GM21786 (cell line): ENCODE data around the gene AZIN2.
"Not testable (repeated sequence)": the region's sequence is repeated elsewhere in the genome, so short reads cannot be mapped to it uniquely, and the experiment has no call there.

Source experiments
- ATAC-seq: cut with Tn5 transposase; IDR thresholded peaks from one replicate; pipeline ENCODE4 v1.9.1; 2021; ENCODE audit not compliant: unreplicated experiment

AZIN2 gene

DNA sequence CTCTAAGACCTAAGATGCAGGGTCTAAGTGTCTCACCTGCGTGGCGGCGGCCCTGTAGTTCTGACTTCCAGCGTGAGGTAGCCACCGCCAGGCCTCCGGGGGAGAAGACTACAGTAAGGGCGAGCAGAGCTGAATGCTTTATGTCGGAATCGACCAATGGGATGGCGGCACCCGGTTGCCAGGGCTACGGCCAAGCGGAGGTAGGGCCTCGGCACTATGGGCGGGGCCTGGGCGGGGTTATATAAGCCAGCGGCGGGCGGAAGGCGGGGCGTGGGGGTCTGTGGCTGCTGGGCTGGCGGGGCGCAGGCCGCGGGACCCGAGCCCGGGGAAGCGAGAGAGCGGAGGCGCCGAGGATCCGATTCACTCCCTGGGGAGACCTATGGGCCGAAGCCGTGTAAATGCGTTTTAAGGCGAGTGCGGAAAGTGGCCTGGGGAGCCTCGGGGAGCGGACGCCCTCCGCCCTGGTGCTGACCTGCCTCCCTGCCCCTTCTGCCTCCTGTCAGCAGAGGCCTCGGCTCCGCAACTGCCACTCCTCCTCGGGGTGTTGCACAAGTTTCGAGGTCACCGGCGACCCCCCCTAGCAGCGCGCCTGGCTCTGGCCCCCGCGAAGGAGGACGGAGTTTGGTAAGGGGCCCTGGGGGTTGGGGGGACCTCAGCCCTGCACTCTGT, at the start of gene AZIN2:
TSS of gene AZIN2 (plus strand) at position 269 of the 669 bp plus-strand sequence. CDS start 1,097 bp downstream, outside the sequence.
- ATAC-seq = peak; percentile 94

DNA sequence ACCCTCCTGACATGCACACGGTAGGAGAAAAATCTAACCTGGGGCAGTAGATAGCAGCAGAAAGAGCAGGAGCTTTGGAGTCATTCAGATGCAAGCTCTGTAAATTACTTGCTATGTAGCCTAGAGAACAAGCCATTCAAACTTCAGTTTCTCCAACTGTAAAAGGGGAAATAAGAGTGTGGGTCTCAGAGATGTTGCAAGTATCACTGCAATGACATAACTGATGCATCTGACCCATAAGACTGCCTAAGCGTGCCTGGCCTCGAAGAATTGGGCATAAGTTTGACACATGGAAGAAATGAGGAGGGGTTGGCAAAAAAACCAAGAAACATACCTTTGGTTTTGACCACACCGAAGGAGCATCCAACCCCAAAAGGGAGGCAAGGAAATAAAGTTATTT, 49.4 kb upstream of the AZIN2 start:
- no peak for ATAC-seq

GRCh38 chr1:33032126-33032869, 48.7 kb upstream of the AZIN2 start:
- no peak for ATAC-seq

- no peak for ATAC-seq
Observed at GRCh38 chr1:33036051-33036525, 44.9 kb upstream of the AZIN2 start.

DNA sequence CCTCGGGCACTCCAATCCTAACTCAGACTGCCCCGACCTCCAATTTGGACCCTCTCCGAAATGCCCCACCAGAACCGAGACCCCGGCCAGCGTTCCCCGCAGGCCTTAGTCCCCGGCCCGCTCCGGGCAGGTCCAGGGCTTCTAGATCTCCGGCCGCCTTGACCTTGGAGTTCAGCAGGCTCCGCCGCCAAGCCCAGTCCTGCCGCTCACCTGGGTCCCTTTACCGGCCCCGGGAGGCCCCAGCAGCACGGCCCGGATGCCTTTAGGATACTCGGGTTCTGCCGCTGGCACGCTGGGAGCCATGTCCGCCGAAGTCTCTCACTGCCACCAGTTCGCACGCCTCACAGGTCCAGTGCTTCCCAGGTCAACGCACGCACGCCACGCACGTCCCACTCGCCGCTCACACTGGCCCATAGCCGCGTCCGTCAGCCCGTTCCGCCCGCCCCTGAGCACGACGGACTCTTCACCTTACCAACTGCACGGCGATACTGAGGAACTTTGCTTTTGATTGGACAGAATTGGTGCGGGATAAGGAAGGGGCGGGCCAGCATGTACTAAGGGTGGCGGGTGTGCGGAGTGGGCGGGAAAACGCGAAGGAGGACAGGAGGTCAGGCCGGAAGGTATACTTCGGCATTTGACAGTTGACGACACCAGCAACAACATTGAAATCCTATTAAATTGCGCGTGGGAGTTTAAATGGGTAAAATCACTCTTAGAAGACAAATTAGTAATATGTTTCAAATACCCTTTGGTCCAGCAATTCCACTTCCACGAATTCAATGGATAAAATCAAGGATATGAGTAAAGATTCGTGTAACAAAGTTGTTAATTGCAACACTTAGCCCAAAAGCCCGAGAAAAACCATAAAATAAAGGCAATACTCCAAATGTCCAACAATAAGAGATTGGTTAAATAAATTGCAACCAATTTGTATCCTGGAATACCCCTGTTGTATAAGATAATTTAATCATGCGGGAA, 44.1 kb upstream of the AZIN2 start, which contains the start of gene AK2:
TSS of gene AK2 (minus strand) at position 358 of the 978 bp plus-strand sequence. CDS start at position 303, 55 bp downstream.
- peak; percentile 98 for ATAC-seq

GRCh38 chr1:33039840-33040239, 41.1 kb upstream of the AZIN2 start:
- ATAC-seq = no peak

GRCh38 chr1:33041026-33041425, 39.9 kb upstream of the AZIN2 start:
- ATAC-seq = no peak

DNA sequence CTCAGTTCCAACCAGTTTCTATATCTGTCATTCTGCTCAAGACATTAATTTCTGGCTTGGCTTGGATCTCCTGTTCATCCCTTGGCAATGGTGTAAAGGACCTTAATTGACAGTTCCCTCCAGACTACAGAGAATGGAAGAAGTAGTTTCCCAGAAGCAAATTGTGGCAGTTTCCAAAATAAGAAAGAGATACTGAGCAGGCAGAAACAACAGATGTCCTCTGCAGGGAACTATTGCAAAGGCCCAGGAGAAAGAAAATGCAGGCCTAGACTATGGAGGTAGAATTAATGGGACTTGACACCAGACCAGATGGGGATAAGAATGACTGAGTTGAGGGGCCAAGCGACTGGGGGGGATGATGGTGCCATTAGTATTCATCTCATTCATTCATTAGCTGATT, 38.1 kb upstream of the AZIN2 start:
- no peak for ATAC-seq

GRCh38 chr1:33043267-33044092, 37.5 kb upstream of the AZIN2 start:
- ATAC-seq = no peak

GRCh38 chr1:33045246-33045645, 35.7 kb upstream of the AZIN2 start:
- no peak for ATAC-seq

- no peak for ATAC-seq
Observed at GRCh38 chr1:33045814-33046213, 35.1 kb upstream of the AZIN2 start.

GRCh38 chr1:33046234-33046633, 34.7 kb upstream of the AZIN2 start:
- ATAC-seq = not testable (repeated sequence)

DNA sequence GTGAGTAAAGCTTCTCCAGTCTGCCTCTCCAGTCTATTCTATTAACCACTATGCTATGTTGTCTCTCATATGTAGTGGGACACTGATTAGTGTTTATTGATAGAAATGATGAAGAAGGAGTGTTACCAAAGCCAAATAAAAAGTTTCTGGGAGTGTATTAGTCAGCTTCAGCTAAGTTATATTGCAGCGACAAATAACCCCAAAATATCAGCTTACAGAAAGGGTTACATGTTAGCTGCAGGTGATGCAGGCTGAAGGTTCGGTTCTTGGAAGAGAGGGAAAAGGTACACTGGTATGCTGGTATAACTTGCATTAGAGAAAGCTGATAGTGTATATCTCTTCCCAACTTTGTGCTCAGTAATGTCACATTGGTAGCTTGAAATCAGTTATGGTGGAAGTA, 33.7 kb upstream of the AZIN2 start:
- ATAC-seq = no peak

DNA sequence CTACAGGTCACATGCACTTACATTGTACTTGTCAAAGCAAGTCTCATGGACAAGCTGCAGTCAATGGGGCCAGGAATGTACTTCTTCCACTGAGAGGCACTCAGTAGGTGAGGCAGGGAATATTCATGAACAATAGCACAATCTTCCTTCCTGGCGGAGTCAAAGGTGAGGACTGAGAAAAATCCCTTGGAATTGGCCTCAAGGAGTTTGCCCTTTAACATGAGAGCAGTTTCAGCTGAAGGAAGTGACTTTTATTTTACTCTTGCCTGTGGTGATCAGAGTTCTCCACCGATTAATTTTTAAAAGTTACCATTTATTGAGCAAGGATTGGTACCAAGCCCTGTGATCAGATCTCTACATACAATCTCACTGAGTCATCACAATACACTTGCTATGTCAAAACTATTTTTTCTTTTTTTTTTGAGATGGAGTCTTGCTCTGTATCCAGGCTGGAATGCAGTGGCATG, 33.1 kb upstream of the AZIN2 start:
- ATAC-seq = no peak

DNA sequence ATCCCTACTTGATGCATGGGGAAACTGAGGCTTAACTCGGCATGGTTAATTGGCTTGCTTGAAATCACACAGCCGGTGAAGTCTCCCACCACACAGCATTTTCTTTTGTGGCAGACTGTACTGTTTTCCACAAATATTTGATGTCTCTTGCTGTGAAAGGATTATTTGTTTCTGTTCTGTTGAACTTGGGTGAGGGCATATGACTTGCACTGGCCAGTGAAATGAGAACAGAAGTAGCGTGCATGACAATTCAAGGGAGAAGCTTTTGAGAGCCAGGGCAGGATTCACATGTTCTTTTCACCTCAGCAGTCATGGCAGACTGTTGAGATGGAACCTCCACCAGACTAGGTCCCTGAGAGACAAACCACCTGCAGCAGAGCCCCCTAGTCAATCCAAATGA, 32.5 kb upstream of the AZIN2 start:
- ATAC-seq = no peak

GRCh38 chr1:33049371-33049770, 31.6 kb upstream of the AZIN2 start:
- ATAC-seq = no peak

DNA sequence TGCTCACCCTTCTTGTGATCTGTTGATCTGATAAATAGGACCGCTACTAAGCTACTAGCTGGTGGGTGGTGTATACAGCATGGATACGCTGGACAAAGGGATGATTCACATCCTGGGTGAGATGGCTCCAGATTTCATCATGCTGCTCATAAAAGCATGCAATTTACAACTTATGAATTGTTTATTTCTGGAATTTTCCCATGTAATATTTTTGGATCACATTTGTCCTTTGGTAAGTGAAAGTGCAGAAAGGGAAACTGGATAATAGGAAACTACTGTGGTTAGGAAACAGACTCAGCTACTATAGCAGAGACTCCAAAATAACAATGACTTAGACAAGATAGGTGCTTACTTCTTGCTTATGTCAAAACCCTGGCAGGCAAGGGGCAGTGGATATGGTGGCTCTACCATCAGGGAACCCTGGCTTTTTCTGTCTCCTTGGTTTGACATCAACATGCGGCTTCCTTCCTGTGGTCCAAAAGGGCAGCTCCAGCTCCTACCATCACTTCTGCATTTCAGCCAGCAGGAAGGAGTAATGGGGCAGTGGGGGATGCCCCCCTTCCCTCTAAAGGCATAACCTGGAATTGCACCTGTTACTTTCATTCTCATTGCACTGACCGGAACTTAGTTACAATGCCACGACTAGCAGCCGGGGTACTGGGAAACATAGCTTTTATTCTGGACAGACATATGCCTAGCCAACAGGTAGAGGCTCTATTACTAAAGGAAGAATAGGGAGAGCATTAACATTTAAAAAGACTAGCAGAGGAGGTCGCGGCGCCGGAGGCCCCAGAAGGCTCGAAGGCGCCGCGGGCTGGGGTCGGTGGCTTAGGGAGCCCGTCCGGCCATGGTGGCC, 30.5 kb upstream of the AZIN2 start:
- no peak for ATAC-seq

DNA sequence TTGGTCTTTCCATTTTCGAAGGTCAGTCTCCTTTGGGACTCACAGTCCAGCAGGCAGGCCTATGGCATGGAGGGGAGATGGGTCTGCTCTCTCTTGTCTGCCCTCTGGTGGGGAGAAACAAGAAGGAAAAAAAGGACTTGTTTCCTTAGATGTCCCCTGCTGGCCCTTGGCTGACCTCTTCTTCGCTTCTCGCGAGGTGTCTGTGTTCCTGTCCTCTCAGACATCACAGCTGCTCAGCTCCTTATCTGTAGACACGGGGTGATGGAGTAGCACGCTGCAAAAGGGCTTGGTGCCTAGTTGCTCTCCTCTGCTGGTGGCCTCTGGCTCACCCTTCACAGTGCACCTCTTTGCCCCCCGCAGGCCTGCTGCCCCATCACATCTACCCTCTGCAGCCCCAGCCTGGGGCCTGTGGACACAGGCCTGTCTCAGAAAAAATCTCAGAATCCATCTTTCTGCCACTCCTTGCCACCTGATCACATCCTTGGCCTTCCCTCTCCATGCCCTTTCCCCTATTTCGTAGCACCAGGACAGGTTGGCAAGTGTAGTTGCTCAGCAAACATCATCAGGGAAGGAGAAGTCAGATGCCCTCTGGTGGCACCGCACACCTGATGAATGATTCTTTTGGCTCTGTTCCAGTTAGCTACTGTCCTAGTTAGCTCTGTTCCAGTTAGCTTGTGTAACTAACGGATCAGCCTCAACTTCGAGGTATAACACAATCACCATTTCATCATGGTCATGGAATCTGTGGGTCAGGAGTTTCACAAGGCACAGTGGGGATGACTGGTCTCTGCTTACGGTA, 25.5 kb upstream of the AZIN2 start:
- no peak for ATAC-seq
